GM13976 (cell line): ENCODE measurements around the gene ACSBG1.

Experiments used
- DNase-seq: peaks from one replicate; pipeline ENCODE4 v3.0.0; 2012; ENCODE audit warnings: low spot score
- CTCF ChIP-seq: IDR thresholded peaks from 2 replicates; pipeline ENCODE4 v1.5.1; 2012; ENCODE audit warnings: borderline replicate concordance, mild to moderate bottlenecking; ENCODE audit not compliant: insufficient read depth; ENCODE audit errors: extremely low read depth, missing control alignments, control extremely low read depth
- in situ Hi-C: fragments of 300-500 bp; cut with MboI; formaldehyde crosslinking; loops from one replicate; pipeline ENCODE4 v1.12.0; 2022; ENCODE audit warnings: low sequenced_read_pairs, mixed read lengths, inconsistent platforms; ENCODE audit not compliant: unreplicated experiment

The ACSBG1 gene

DNA sequence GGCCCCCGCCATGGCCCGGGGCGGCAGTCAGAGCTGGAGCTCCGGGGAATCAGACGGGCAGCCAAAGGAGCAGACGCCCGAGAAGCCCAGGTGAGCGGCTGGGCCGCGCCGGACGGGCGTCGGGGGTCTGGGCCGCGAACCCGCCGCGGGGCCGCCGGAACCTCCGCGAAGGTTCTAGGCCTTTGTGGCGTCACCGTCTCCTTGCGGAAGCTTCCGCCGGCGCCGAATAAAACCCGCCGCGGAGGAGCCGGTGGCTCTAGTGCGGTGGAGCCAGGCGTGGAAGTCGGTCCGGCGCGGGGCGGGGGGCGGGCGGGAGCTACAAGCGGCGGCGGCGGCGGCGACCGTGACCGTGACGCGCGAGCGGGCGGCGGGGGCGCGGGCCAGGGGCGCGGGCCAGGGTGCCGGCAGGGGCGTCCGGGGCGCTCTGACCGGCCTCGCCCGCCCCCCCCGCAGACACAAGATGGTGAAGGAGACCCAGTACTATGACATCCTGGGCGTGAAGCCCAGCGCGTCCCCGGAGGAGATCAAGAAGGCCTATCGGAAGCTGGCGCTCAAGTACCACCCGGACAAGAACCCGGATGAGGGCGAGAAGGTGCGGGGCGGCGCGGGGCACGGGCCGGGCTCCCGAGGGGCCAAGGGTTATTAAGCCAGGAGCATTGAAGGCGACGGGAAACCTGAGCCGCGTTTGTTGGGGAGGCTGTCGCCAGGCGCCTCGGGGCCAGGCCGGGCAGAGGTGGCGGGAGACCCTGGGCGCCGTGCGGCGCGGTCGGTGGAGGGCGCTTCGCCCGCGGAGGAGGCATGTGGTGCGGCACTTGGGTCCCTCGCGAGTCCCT is 30.2 kb upstream of the ACSBG1 start, which contains the start of gene DNAJA4:
Gene DNAJA4 (plus strand): TSS at position 259 of the 833 bp plus-strand sequence. CDS start 202 bp downstream, at position 461.
- peak; percentile 78 for DNase-seq
- TF ChIP-seq CTCF, result peak; percentile 28
- in situ Hi-C loops, result no loop called here

DNA sequence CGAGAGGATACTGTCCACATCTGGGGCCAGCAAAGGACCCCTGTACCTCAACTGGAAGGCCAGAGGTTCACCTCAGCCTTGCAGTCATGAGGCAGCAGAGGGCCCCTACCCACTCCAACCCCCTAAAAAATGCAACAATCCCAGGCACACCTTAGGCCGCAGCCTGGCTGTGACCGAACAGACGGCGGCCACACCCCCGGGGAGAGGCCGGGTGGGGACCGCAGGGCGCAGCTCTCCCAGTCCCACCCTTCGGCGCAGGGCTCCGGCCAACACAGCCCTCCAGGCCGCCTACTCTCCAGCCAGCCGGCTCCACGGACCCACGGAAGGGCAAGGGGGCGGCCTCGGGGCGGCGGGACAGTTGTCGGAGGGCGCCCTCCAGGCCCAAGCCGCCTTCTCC is 29.5 kb upstream of the ACSBG1 start:
- no peak for TF ChIP-seq CTCF
- in situ Hi-C loops, result no loop called here
- no peak for DNase-seq

GRCh38 chr15:78263351-78263781 is 29.0 kb upstream of the ACSBG1 start:
- DNase-seq, result peak; percentile 38
- in situ Hi-C loops, result no loop called here
- no peak for TF ChIP-seq CTCF

DNA sequence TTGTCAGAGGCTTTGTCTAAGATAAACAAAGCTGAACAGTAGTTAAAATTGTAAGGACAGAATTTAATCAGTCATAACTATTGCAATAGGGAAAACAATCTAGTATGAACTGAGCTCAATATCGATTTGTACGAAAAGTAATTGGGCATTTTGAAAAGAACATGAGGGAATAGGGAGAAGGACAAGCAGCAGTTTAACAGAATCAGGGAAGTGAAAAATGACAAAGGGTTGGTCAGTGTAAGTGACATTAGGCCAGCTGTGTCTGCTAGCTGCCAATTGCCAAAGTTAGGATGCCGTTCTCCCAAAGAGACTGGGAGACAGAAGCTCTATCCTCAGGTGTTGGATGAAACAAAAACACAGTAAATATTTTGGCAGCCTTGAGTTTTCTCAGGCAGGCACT is 26.7 kb upstream of the ACSBG1 start:
- in situ Hi-C loops, result no loop called here
- no peak for DNase-seq
- no peak for TF ChIP-seq CTCF

DNA sequence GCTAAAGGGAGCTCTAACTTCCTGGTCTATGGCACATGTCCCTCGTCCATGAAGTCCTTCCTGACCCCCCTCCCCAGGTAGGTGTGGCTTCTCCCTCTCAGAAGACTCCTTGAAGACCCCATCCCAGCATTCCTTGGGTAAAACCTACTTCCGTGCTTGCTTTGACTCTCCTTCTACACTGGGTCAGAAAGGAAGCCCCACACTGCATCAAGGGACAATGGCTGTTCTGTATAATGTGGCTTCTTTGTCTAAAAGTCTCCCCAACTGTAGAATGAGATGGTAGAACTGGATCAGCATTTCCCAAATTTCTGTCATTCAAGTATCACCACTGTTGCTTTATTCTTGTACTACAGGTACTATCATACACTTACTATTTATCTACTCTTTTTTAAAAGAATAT is 26.1 kb upstream of the ACSBG1 start:
- TF ChIP-seq CTCF, result no peak
- in situ Hi-C loops, result no loop called here
- DNase-seq, result no peak

DNA sequence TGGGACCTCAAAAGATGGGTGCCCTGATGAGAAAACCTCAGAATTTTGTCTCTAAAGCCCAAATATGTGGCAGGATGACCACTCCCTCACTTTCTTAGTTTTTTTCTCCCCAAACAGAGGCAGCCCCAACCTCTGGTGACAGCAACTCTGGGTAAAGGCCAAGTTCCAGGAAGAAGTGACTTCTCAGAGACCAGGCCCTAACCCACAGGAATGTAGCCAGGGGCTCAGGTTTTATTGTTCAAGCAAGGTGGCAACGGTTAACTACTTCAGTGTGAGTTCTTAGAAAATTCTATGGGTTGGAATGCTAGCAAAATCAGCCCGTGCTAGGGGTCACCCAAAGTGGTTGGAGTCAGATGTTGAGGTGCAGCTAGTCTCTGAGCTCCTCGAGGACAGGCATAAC is 24.9 kb upstream of the ACSBG1 start:
- DNase-seq, result no peak
- no peak for TF ChIP-seq CTCF
- in situ Hi-C loops, result no loop called here
